COLO829 (cell line): ENCODE measurements around the gene KIAA1217.

ENCODE experiments used
- DNase-seq: peaks from one replicate; pipeline ENCODE4 v3.0.0; 2012; ENCODE audit warnings: low spot score

The KIAA1217 gene

DNA sequence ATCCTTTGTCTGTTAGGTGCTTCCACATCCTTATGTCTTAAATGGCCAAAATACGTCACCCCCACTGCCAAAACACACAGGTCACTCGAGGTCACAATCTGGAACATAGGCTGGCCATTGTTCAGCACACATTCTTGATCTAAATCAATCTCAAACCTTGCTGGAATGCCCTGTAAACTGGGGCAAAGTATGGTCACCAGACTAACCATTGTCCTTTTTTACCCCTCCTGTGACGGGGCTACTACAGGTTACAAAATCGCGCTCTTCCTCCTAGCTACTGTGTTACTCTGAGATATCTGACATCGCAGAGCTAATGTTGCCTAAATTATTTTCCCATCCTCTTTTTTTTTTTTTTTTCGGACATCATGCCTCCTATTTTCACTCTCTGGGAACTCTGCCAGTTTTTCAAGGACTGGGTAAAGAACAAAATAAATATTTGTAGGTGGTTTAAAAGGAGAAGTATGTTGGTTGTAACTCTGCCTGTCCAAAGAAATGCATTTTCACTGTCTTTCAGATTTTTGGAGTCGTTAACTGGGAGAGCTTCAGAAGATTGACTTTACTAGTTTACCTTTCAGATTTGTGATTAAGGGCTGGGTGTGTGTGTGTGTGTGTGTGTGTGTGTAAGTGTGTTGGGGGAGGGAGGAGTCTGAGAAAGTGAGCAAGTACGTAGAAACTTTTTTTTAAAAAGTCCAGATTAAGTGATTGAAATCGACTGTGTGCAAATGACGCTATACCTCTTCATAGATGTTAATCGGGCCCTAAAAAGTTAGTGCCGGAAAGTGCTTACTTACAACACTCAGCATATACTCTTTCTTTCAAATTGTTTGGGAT lies 942 bp upstream of the KIAA1217 start:
- peak; percentile 29 for DNase-seq

DNA sequence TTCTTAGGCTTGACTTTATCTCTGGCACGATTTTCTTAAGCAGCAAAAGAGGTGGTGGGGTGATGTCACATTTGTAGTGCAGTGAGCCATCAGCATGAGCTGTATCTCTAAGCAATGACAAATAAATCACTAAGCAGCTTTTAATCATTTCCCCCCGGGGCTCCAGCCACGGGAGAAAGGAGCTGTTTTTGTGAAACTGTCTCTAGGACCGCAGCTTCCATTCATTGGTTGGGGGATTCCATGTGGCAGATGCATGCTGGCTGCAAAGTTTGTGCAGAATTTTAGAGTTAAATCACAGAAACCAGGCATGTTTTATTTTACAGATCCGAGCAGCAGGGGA lies 464 bp downstream of the KIAA1217 start:
- peak; percentile 25 for DNase-seq

DNA sequence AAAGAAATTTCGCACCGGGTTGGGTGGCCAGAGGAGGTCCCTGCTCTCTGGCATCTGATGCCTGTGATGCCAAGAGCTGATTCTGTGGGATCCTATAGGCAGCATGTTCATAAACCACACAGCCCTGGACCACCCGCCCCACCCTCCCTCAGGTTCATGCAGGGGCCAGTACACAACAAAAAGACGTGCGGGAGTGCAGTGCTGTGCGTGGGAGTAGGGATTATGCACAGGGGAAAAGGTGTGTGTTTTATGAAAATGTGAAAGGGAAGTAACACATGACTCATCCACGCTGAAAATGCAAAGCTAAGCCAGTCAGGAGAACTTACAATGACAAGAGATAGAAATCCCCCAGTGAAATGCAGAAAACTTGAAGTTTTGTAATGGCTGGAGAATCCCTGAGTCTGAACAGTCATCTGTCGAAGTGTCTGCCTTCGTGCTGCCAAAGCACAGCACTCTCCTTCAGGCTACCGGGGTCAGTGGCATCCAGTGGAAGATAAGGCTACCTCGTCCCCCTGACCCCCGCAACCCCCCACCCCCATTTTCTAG lies 1.1 kb downstream of the KIAA1217 start:
- peak; percentile 61 for DNase-seq

DNA sequence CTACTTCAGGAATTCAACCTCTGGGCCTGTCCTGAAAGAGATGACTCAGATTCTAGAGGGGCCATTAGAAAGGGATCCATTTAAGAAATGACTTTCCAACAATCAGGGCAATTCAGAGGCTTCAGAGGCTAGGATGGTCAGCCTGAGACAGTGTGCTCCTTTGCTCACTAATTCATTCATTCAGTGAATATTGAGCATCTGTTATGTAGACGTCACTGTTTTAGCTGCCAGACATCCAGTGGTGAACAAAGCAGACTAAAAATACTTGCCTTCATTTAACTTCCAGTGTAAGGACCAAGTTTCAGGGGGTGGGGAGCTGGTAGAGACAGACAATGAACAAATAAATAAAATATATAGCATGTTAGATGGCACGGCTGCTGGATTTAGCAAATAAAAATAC lies 1.6 kb downstream of the KIAA1217 start:
- peak; percentile 50 for DNase-seq

DNA sequence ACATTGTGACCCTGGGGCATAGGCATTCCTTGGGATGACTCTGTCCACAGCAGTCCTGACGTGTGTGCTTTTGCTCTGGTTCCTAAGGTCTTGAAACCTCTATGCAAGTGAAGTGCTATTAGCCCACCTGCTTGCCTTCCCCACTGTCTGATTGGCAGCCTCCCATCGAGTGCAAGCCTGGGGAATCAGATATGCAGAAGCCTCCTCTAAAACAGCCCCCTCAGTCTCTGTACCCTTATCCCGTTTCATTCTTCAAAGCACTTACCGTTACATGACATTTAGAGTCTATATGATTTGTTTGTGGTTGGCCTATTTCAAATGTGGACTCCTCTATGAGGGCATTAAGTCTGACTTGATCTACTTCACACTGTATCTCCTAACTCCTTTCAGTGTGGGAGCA lies 4.3 kb downstream of the KIAA1217 start:
- DNase-seq: no peak

DNA sequence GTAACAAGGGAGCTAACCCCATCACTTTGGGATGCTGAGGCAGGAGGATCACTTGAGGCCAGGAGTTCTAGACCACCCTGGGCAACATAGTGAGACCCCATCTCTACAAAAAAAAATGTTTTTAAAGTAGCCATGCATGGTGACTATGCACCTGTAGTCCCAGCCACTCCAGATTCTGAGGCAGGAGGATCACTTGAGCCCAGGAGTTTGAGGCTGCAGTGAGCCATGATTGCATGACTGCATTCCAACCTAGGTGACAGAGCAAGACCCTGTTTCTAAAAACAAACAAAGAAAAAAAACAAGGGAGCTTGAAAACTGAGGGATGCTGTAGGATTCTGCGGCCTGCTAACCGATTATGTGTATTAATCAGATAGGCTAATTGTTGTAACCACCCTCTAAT lies 4.9 kb downstream of the KIAA1217 start:
- no peak for DNase-seq

DNA sequence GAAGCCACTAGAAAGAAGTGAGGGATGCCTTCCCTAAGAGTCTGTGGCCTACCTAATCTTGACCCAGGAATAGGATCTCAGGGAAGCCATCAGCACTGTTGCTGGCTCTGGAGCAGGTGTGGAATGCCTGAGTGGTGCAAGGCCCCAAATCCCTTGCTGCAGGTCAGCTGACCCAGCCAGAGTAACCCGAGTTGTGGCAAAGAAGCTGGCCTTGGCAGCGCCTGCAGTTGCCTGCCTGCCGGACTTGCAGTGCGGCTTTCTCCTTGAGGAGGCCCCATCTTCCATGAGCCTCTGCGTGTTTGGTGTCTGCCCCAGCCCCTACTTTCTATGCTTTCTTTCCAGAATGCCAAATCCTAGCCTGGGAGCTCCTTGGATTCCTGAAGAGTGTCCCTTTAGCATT lies 5.8 kb downstream of the KIAA1217 start:
- DNase-seq: no peak

DNA sequence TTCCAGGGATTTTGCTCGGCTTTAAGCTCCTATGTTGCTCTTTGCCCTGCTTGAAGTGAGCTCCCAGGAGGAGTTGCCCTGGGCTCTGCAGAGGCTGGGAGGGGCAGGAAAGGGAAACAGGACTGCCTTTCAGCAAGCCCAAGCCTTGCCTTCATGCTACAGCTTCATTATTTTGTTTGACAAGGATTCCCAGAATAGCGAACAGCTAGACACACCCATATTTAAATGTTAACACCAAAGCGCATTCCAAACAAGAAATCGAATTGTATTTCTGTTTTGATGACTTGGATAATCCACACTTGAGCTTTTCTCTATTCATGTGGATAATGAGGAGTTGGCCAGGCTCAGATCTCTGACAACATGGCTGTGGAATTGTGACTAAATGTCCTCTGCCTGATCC lies 6.3 kb downstream of the KIAA1217 start:
- DNase-seq: no peak

DNA sequence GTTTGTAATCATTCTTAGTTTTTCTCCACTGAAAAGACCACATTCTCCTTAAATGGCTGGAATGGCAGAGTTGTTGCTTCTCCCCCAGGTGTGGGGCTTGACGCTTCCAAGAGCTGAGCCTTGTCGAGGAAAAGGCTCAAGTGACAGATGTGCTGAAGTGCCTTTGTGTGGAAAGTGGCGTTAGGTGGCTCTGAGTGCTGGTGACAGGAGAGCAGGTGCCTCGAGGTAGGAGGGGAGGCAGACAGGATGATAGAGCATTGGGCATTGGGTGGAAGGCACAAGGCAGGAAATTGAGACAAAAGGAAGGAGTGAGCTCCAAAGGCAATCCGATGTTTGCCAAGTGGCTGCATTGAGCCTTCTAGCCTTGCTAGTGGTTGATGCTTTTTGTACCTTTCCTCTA lies 6.7 kb downstream of the KIAA1217 start:
- DNase-seq: no peak

DNA sequence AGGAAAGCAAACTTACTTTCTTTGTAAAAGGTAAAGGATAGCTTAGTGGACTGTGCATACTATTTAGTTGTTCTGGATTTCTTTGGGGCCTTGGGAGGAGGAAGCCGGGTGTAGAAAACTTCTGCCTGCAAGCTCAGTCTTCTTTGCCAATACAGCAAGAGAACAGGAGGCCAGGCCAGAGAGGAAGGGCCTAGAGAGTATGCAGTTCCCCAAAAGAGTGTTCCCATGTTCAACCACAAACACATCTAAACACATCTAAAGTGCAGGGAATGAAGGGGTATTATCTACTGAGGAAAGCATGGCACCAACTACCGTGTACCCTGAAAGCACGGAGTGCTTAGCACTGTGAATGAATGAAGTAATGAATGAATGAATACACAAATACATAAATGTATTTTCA lies 11.0 kb downstream of the KIAA1217 start:
- no peak for DNase-seq

DNA sequence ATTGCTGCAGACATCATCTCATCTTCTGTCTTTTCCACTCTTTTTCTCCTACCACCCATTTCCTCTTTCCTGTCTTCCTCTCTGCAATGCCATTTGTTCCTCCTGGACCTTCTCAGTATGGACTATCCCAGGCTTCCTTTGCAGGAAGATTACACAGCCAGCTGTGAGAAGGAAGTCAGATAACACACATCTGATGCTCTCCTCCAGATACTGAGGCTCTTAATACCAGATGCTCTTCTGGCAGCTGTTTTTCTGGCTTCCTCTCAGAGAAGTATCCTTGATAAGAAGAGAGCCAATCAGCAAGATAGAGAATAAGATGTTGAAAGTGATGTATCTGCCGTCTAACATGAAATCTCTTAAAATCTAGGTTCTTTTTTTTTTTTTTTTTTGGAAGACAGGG lies 14.4 kb downstream of the KIAA1217 start:
- DNase-seq: no peak

DNA sequence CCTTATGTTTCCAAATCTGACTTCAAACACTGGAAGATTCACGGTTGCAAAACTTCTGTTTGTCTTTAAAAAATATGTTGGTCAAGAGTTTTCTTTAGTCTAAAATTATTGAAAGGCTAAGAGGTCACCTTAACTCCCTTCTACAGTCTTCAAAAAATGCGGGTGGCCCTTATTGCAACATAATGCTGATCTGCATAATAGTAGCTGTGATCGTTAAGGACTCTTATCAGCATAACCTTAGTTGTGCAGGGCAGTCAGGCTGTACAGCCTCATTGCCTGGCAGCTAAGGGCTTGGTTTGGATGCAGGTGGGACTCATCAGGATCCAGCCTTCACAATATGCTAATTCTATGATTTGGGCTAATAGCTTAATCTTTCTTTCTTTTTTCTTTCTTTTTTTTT lies 15.0 kb downstream of the KIAA1217 start:
- DNase-seq: no peak

DNA sequence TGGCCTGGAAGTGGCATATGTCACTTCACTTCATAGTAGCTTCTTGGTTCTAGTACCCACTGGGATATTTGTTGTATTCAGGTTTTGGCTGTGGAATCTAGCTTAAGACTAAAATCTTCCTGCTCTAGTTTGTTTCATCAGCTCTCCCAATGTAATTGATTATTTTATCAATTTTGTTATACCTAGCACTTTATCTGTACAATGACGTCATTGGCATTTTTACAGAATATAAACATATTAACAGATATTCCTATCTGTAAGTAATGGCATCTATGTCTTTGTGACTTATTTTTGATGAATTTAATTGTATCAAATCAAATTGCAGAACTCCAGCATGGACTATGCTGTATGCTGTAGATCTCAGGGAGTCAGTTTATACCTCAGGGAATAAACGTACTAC lies 19.7 kb downstream of the KIAA1217 start:
- no peak for DNase-seq

DNA sequence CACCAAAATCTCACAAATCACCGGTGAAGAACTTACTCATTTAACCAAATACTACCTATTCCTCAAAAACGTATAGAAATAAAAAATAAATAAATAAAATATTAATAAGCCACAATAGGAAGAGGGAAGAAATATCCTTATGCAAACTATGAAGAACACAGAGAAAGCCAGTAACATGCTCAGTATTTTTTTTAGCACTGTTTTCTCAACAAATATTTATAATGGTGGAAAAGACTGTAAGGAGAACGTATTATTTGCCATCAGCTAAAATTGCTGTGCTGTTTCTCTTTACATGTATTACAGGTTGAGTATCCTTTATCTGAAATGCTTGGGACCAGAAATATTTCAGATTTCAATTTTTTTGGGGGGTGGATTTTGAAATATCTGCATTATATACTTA lies 21.0 kb downstream of the KIAA1217 start:
- no peak for DNase-seq

DNA sequence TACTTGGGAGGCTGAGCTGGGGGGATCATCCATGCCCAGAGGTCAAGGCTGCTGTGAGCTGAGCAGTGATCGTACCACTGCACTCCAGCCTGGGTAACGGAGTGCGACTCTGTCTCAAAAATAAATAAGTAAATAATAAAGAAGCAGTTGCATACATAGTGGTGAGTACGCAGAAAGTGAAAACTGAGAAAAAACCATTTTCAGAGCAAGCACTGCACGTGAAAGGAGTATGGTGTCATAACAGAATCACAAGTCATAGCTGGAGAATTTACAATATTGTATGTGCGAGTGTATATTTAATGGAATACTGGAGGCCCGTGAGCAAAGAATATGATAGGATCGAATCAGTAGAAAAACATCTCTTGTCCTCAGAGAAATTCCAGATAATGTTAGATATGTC lies 22.3 kb downstream of the KIAA1217 start:
- DNase-seq: no peak

DNA sequence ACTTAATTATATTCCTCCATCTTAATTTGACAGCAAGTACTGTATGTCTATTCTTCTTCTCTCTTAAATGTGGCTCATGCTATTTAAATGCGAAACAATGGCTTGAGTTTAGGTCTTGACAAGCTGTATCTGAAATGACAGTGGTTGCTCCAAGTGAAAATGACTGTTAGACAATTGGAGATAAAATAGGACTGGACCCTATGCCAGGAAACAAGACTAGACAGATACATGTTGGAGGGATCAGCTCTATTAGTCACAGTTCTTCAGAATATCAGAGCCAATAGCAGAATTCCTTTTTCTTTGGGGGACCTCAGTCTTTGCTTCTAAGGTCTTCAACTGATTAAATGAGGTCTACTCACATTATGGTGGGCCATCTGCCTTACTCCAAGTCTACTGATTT lies 25.8 kb downstream of the KIAA1217 start:
- no peak for DNase-seq

DNA sequence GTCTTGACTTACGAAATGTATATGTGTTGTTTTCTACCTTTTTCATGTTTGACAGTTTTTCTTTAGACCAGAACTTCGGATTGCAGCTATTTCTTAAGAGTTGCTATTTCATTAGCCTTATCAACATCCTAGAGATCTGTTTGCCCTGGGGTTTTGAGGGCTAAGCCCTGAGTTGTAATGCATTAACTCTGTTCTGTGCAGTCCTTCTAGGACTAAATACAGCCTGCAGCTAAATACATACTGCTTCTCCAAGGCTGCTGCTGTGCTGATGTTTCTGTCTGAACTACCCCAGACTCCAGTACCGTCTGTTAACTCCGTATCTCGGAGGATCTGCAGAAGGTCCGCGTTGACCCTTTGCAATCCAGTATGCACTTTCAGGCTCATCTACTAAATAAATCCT lies 26.5 kb downstream of the KIAA1217 start:
- DNase-seq: no peak

DNA sequence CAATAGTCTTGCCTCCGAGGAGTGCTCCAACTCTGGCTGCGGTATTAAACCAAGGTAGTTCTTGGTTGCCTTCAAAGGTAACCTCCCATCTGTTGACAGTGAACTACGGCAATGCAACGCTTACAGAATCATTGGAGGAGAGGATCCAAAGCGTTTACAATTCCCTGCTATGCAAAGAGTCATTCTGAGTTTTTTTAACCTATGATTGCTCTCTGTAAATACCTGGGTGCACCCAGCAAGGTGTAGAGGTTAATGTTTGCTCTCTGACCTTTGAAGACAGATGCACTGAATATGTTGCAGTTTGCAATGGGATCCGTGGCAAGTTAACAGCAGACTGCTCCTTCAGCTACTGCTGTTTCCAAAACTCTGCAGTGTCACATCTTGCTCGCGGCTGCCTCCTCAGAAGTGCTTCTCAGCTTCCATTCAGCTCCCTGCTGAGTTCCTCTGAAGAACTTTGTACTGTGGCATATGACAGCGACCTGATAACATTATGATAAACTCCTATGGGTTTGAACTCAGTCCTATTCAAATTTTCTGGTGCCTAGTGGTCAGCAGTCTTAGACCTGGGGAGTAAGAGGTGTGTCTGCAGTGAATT lies 29.0 kb downstream of the KIAA1217 start:
- no peak for DNase-seq

DNA sequence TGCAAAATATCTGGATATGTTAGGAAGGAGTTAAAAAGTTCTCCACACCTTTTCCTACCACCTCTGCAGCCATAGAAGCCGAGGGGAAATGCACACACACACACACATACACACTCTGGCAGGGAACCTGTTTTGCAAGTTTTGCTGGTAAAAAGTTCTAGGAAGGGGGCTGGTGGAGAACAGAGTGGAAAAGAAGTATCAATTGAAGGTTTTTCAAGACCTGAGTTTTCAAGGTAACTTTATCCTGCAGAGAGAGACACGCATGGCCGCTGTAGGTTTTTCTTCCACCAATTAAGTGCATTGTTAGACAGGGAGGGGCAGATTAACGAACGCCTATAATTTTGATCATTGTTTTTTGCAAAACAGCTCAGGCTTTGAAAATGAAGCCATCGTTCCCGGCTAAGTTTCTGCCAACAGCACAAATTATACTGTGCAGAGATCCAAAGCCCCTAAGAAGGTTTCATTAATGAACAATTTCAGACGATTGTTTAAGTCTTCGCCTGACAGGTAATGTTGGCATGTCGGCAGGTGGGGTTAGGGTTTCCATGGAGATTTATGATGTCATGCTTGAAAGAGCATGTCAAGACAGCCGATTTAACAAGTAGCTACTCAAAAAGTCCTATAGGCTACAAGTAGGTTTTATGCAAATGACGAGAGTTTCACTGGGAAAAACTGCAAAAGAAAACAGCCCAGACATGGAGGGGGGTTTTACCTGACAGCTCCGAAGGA lies 29.7 kb downstream of the KIAA1217 start:
- DNase-seq: no peak

DNA sequence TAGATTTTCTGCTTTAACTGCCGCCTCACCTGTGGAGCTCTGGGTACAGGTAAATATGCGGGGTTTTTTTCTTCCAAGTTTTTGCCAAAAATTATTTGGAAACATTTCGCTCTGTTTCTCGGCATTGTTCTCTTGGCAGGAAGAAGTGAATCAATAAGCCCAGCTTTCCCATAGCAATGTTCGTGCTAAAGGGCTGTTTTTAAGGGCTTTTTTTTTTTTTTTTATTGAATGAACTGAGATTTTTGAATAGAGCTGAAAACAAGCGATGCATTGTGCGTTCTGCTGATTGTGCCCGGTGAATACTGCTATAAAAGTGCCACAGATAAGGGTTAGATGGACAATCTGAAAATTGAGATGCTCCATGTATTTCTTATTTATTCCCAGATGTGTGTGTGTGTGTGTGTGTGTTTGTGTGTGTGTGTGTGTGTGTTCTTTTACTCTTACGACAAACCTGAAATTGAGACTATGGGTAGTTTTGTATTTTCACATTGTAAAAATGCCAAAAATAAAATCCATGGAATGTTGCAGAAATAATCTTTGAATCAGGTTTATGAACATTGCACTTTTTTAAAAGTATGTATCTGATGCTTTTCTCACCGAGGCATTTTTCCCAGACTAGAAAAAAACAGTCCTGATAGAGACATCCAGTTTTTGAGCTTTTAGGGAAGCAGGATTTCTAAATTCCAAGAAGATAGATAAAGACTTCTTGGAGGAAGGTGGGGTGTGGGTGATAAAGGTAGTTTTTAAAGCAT lies 30.5 kb downstream of the KIAA1217 start:
- DNase-seq: peak; percentile 77

DNA sequence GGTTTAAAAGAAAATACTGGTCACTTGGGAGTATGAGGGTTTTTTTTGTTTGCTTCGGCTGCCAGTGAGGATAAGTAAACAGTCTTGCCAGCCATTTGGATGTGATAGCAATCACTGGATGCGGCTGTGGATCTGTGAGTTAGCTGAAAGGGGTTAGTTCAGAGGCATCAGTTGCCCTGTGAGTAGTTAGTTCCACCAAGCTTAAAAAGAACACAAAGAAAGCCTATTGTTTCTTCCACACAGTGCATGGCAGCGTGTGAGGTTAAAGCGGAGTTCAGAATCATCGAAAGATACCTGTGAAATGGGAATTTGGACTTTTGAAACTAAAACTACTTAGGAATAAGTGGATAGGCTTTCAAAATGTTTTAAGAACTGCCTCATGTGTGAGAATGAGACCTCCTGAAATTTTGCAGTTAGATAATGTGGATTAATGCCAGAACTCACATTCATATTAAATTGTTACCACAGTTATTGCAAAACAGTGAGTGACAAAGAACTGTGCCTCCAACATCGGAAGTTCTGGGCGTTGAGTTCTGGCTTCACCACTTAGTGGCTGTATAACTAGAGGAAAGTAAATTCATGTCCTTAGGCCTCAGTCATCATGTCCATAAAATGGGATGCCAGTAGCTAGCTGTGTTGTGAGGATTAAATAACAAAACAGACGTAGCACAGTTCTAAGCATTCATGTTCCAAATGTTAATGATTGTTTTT lies 31.3 kb downstream of the KIAA1217 start:
- peak; percentile 11 for DNase-seq
